Measurements from ENCODE around the gene KRT28.

Gene KRT28, protein sequence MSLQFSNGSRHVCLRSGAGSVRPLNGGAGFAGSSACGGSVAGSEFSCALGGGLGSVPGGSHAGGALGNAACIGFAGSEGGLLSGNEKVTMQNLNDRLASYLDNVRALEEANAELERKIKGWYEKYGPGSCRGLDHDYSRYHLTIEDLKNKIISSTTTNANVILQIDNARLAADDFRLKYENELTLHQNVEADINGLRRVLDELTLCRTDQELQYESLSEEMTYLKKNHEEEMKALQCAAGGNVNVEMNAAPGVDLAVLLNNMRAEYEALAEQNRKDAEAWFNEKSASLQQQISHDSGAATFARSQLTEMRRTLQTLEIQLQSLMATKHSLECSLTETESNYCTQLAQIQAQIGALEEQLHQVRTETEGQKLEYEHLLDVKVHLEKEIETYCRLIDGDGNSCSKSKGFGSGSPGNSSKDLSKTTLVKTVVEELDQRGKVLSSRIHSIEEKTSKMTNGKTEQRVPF

DNA sequence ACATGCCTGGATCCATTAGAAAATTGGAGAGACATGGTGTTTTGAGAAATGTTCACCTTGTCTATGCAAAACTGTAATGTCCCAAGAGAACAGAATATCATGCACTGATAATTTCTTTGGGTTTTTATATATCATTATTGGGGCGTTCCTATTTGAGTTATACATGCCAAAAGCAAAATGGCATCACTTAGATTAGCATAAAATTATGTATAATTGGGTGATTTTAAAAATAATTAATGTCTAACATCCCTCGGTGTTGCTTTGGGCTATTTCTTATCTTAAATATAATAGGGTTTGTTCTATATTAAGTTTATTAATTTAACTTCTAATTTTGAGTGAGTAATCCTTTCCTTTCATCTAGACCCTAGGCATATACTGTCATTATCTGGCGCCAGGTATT is at the start of gene KRT28:
KRT28 (minus strand) TSS at position 101 of the 400 bp plus-strand sequence; CDS start at position 35, 66 bp downstream.
- DNase-seq, result no peak

DNA sequence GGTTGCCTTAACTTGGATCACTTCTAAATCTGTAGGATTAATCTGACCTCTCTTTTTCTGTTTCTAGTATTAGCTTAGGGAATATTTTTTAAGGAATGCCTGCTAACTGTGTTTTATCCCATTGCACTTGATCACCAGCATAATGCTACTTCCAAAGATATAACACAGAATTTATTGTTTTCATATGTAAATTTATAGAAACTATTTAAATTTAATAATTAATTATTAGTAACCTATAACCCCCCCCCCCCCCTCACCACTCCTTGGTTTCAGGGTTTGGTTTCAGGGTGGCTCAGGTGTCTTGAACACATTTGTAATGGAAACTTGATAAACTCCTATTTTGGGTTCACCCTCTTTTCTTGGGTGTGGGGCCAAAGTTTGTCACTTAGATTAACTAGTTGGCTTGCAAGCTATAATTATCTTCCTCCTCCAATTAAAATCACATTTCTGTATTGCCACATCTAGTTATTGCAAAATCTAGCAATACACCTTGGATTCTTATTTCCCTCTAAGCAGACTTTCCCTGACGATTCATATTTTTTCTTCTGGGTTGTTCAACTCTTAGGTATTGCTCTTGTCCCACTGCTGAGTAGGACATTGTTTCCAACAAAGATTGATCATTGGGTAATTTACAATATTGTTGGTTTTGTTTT is 49.0 kb upstream of the KRT28 start:
- DNase-seq, result no peak

DNA sequence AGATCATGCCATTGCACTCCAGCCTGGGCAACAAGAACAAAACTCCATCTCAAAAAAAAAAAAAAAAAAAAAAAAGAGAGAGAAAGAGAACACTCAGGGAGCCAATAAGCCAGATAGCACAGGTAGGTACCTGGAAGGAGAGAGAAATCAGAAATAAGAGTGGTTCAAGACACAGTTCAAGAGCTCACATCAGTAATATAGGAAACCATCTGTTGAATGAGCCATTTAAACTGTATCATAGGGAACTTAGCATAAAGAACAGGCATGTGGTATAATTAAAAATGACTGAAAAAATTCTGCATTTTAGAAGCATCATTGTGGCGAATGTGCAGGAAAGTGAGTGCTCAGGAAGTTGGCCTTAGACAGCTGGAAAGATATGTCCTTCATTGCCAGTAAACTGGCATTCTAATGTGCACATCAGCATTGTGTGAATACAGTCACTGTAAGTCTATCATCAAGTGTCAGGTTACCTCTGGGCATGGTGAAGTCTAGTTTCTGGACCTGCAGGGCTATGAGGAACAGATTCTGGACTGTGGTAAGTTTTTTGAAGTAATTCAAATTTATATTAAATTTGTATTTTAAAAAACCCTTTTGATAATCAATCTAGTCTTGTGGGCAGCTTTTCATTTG is 46.9 kb upstream of the KRT28 start:
- no peak for DNase-seq

DNA sequence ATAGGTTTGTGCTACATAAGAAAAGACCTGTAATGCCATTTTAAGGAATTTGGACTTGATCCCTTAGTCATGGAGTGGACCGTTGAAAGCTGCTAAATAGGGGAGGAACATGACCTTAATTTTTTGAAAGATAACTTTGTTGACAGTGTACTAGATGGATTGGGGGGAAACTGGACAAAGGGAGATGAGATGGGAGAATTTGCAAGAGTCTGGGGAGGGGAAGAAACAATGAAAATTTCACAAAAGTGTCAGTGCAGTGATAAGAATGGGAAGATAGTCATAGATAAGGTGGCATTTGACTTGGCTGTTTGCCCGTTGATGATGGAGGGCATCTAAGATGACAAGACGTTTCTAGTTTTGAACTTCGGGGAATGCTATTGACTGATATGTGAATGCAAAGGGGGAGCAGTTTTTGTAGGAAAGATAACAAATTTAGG is 44.9 kb upstream of the KRT28 start:
- DNase-seq, result no peak

DNA sequence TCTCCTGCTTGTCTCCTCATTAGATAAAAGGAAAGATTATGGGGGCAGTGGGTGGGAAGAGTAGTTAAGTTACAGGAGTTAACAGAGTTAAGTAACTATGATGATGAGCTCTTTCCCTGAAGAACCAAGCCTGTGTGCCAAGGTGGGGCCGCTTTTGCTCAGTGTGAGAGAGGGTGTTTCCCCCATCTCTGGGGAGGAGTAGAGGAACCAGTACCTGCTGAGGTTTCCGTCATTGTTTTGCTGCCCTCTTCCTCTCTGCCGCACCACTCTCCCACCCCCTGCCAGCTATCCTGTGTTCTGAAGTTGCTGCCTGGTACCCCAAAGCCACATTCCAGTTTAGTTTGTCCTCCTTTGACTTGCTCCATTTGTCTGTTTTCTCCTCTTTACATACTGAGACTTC is 43.5 kb upstream of the KRT28 start:
- no peak for DNase-seq

DNA sequence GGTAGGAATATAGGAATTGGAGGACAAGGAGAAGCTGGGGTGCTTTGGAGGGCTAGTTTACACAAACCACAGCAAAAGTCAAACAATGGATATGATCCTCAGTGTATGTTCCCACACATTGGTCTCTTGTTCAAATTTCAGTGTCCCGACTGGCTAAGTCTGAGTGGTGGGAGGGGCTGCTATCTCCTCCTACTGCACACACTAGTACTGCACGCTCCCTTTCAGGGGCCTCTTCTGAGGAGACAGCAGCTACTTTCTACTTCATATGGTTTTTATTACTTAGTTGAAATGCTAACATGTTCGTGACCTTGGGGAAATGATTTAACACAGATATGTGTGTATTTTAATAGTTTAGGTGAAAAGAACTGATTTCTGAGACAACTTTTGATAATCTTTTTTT is 41.5 kb upstream of the KRT28 start:
- no peak for DNase-seq

DNA sequence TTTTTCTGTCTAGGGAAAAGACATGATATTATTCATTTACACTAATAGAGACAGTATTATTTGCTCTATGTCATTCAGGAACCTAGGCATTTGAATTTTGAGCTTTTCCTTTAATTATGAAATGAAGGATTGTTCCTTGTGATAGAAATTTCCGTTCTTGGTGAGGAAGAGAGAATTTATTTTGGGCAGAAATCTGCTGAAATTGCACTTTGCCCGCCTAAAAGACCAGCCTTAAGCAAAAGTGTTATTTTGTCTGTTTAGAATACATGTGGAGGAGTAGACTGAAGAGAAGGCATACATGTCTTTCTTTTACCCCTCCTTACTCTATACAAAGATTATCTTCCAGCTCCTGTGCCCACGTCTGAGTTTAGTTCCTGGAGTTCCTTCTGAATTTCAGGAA is 39.4 kb upstream of the KRT28 start:
- DNase-seq, result no peak

DNA sequence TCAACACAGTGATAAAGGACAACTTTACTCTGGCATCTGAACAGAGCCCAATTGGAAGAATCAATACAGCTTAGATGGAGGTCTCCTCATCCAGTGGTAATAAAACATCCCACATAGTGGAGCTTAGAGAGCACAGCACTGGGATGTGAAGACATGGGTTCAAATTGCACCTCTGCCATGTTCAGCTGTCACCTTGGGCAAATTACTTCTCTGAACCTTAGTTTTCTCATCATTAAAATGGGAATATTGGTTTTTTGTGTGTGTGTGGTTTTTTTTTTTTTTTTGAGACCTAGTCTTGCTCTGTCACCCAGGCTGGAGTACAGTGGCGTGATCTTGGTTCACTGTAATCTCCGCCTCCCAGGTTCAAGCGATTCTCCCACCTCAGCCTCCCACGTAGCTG is 36.3 kb upstream of the KRT28 start:
- DNase-seq, result no peak

DNA sequence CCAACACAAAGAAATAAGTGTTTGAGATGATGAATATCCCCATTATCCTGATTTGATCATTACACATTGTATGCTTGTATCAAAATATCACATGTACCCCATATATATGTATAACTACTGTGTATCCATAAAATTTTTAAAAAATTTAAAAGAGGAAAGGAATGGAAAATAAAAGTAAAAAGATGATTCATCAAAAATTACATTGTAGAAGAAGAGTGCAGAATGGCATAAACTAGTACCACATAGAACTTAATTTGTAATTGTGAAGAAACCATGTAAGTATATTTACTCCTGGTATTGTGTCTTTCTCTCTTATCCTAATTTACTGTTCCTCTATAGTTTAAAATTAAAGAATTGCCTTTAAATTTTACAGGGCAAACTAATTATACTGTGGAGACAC is 34.1 kb upstream of the KRT28 start:
- DNase-seq, result no peak

DNA sequence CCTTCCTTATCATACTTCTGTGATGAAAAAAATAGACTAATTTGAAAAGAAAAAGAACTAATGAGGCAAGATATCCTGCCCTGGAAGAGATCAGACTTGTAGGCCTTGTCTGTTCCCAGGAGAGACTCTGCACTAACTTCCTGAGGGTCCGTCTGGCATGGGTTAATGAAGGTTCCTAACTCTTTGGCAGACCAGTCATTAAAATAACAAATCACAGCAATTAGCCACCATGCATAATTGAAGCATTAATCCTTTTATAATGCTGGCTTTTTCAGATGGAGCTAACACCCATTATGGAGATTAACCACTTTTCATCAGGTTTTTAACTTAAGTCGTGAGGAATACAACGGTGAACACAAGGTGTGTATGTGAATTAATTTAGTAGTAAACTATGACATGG is 33.1 kb upstream of the KRT28 start:
- DNase-seq, result no peak

DNA sequence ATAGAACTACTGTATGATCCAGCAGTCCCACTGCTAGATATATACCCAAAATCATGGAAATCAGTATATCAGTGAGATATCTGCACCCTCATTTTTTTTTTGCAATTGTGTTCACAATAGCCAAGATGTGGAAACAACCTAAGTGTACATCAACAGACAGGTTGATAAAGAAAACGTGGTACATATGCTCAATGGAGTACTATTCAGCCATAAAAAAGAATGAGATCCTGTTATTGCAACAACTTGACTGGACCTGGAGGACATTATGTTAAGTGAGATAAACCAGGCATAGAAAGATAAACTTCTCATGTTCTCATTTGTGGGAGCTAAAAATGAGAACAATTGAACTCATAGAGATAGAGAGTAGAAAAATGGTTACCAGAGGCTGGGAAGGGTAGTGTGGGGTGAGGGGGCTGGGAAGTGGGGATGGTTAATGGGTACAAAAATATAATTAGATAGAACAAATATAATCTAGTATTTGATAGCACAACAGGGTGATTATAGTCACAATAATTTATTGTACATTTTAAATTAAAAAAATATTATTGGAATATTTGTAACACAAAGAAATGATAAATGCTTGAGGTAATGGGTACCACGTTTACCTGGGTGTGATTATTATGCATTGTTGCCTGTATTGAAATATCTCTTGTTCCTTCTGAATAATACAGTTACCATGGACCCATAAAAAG is 30.5 kb upstream of the KRT28 start:
- no peak for DNase-seq

DNA sequence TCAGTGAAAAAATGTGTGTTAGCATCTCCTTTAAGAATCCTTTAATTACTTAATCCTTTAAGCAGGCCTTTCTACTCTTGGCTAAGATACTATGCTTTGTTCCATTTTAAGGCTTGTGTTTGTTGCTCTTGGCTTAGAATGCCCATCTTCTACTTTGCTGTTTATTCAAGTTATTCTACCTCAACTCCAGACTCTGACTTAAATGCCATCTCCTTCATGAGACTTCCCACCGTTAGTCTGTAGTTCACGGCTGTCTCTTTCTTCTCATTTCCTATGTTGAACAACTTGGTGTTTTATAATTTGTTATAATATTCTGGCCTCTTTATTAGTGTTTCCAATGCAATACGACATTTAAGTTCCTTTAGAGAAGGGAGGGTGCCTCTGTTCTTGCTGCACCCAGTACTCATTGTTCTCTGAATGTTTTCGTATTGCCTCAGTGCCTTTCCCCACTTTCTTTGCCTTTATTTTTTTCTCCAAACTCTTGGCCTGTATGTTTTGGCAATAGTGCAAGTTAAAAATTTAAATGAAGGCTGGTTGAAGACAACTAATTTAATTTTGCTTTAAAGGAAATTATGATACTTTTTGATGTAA is 28.8 kb upstream of the KRT28 start:
- DNase-seq, result no peak

DNA sequence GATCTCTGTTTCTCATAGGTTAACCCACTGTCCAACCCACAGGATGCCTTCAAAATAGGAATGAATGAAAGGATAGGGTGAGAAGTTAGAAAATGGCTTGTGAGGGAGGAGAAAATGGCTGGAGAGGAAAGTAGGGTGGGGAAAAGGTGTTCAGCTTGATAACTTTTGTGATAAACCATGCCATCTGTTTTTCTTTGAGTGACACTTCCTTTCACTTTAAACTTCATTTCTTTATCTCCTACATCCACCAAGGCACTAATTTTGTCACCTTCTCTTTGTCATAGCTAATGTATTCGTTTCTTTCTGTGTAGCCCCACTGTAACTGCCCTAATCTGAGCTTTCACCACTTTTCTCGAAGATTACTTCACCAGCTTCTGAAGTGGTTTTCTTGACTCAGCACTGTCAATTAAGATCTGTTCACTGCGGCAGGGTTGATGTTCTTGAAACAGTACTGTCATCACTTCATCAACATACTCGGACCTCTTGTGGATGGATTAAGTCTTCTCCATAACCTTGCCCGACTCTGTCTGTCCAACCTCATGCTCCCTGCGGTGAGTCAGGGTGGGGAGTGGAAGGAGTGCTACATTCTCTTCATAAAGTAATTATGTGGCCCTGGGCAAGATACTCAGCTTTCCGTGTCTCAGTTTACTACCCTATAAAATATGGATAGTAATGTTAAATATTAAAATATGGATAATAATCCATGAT is 28.1 kb upstream of the KRT28 start:
- peak; percentile 40 for DNase-seq

DNA sequence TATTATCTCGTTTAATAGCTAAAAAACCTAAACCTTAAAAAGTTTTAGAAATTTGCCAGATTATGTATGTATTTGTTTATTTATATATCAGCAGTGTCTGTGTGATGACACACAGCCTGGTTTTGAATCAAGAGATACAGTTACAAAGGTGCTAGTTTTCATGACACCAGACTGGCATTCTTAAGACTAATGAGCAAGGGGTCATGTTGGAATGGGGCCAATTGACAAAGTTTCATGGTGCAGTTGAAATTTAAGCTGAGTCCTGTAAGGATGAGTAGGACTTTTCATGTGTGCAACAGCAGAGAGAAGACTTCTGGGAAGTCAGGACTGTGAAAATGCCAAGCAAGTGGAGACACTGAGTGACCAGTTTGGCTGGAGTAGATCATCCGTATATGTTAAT is 25.8 kb upstream of the KRT28 start:
- DNase-seq, result no peak

DNA sequence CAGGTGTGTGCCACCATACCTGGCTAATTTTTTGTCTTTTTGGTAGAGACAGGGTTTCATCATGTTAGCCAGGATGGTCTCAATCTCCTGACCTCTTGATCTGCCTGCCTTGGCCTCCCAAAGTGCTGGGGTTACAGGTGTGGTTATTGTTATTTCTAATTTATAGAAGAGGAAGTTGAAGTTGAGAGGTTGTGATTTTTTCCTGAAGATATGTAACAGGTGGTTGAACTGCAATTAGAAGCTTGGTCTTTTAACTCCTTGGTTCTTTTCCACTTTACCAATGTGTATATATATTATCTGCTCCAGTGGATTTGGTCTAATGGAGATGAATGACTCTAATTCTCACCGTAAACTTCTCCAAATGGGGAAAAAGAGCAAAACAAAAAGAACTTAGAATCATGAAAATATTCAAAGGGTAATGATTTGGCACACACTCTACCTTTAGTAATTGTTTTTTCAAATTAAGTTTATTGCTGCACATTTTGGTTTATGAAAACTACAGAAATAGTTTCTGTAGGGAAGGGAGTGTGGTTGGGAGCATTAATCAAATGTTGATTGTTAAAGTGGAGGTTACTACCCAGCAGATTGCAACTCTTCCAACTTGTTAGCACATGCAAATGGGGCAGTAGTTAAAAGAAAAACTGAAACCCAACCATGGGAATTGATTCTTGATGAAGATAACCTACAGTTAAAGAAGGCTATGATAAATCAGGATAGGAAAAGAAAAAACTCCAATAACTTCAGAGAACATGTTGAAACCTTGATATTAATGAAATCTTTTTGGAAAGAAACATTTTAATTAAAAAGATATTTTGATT is 24.5 kb upstream of the KRT28 start:
- no peak for DNase-seq

DNA sequence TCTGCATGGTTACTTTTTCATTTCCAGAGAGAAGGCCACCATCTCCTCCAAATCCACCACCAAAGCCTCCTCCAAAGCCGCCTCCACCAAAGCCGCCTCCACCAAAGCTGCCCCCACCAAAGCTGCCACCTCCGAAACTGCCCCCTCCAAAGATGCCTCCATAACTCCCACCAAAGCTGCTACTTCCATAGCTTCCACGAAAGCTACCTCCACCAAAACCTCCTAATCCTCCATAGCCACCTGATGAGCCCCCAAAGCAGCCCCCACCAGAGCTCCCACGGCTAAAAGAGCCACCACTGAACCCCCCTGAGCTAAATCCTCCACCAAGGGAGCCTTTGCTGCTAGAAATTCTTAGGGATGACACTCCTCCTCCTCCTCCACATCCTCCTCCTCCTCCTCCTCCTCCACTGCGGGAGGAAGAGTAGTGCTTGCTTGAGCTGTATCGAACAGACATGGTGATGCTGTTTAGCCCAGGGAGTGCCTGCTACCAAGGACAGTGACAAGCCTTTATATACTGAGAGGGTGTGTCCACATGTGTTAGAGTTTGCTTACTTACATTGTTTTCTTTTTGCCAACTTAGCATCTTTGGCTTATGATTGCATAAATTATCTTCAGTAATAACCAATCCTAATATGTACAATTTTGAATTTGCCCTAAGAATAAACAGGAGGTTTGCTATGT is 22.5 kb upstream of the KRT28 start, which contains the start of gene KRT10:
KRT10 (minus strand) TSS at position 483 of the 681 bp plus-strand sequence; CDS start at position 454, 29 bp downstream.
- DNase-seq, result no peak

DNA sequence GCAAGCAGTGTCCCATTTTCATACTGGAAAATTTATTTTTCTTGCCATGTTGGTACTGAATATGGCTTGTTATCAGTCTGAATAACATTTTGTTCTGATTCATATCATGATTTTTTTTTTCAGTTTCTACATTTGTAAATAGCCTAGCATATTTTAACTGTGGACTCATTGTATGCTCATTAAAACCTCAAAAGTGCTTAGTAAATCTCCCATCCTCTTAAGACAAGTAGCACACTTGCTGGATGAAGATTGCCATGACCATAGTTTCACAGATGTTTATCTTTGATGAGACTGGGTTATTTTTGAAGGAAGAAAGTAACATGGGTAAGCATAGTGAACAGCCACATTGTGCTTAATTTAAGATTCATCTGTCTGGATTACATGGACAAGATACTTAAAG is 21.8 kb upstream of the KRT28 start:
- no peak for DNase-seq

DNA sequence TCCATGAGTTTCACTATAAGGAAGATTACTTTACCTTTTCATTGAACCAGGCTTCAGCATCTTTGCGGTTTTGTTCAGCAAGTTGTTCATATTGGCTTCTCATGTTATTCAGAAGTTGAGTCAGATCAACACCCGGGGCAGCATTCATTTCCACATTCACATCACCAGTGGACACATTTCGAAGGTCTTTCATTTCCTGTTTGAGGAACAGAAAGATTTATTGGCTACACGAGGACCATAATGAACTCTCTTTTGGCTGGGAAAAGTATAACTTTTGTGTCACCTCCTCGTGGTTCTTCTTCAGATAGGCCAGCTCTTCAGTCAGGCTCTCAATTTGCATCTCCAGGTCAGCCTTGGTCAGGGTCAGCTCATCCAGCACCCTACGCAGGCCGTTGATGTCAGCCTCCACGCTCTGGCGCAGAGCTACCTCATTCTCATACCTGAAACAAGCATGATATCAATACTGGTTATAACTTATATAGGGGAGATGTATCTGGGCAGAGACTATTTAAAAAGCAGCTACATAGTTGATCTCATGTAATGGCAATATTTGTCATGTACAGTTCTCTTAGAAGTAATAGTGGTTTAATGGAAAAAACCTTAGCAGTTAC is 20.6 kb upstream of the KRT28 start:
- DNase-seq, result peak; percentile 70

DNA sequence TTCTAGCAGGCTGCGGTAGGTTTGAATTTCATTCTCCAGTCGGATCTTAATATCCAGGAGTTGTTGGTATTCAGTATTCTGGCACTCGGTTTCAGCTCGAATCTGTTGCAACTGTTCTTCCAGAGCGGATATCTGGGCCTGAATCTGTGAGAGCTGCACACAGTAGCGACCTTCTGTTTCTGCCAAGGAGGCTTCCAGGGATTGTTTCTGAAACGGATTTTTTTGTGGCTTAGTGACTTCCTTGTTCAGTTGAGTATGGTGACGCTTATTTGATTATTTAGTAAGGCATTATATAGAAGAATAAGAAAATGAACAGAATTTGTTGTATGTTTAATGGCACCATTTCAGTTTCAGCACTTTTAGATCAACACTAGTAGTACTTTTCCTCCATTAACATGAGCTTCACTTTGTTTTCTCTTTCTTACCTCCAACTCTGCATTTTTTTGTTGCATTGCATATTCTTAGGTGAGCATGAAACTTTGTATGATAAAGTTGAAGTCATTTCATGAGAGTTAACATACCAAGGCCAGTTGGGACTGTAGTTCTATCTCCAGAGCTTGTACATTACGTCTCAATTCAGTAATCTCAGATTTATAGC is 19.9 kb upstream of the KRT28 start:
- DNase-seq, result no peak

Data from activated CD4-positive, alpha-beta T cell treated with anti-CD3 and anti-CD28 coated beads, Interleukin-10, Interleukin-2, amounts not matched to agents 100 ng/mL and 50 ng/mL, durations not matched to agents 16 hours and 8 hours (primary cell).